ENCODE data around the gene CHST11. TPM values are rescaled to one million over a fixed set of nuclear protein-coding genes. Genes with fewer than 3 reads are reported as not detected.
A peak's percentile ranks its signal among the peaks of the same experiment; 100 is the strongest.

CHST11 gene
- polyA plus RNA-seq, 1 donor = 2.0 TPM

DNA sequence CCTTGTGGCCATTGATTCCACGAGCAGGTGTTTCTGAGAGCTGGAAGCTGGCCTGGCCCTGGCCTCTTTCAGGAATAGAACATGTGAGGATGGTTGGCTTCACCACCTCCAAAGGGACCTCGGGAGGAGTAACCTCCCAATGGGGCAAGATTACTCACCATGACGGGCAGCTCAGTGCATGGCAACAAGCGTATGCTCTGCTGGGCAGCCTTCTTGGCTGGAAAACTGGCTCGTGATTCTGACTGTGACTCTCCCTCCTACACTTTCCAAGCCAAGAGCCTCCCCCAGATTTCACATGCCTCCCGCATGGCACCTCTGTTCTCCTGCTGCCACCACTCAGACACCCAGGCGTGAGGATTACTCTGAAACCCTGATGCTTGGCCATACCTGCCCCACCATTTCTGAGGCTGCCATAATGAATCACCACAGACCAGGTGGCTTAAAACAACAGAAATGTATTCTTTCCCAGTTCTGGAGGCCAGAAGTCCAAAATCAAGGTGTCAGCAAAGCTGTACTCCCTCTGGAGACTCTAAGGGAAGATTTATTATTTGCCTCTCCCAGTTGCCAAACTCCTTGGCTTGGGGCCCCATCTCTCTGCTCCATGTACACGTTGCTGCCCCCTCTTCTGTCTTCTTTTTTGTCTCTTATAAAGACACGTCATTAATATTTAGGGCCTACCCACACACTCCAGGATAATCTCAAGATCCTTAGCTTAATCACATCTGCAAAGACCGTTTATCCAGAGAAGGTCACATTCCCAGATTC is 215.9 kb downstream of the CHST11 start:
- no peak for DNase-seq (ENCODE audit: low read depth)

DNA sequence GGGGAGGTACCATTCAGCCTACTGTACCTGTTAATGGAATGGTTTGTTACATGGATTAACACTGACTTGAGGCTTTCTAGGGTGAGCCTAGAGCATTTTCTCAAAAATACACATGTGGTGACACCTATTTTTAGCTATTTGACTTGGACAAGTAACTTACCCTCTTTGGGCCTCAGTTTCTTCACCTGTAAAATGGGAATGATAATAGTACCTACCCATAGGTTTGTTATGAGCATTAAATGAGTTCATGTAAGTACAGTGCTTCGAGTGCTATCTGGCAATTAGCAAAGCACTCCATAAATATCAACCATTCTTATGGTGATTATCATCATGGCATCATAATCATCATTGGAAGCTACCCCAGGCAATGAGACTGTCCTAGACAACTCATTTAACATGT is 216.5 kb downstream of the CHST11 start:
- no peak for DNase-seq (ENCODE audit: low read depth)

DNA sequence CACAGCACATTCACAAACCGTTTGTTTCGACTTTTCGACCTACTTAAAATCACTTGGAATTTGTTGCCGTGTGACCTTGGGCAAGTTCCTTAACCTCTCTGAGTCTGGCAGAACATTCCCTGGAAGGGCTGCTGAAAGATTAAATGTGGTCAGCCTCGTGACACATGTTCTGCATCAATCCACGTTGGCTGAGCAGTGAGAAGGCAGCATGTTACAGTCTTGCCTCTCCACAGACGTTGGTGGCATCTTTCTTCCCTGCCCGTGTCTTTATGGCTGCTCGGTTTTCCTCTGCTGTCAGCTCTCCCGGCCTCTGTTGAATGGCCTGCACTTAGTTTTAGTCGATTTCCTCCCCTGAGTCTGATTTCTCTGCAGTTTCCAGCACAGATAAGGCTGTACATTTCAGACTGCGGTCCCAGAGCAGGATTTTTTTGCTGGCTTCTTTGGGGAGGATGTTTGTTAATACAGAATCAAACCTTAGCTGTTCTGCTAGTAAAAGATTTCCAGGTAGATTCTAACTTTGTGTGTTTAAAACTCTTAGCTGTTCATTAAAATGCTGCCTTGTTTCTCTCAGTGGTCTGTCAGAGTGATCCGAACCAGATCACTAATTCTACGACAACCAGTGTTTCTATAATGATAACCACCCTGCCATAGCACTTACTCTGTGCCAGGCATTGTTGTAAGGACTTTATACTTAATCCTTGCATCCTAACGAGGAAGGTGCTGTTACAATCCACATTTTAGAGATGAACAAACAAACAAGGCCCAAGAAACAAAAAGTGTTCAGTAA is 217.1 kb downstream of the CHST11 start:
- no peak for DNase-seq (ENCODE audit: low read depth)

DNA sequence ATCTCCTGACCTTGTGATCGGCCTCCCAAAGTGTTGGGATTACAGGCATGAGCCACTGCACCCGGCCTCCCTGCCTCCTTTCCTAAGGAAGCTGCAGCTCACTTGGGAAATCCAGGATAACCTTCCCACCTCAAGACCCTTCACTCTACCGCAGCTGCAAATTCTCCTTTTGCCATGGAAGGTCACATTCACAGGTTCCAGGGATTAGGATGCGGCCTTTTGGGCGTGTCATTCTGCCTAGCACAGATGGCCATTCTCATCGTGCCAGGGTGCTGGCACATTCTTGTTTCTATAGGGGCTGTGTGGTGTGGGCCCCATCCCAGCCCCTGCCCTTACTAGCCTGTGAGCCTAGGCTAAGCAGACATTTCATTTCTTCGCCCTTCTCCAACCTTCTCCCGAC is 219.9 kb downstream of the CHST11 start:
- DNase-seq (ENCODE audit: low read depth) = no peak

DNA sequence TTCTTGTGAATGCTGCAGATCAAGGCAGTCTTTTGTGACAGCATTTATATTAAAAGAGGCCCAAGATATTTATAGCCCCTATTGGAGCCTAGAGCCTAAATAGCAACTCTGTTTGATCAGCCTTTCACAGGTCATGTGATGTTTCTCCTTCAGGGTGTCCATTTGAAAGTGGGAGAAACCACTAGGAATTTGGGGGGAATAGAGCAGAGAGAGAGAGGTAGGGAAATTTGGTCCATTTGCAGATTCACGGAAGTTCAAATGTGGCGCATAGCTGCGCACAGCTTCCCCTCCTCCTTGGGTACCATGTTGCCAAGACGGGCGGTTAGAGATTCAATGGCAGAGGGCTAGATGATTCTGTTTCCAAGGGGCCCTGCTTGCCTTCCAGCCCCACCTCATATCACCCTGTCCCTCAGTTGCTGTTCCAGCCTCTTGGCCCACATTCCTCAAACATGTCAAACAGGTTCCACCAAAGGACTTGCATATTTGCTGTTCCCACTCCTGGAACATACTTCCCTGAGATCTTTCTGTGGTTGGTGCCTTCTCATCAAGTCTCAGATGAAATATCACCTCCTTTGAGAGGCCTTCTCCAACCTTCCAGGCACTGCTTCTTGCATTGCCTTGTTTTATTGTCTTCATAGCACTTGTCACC is 220.8 kb downstream of the CHST11 start:
- DNase-seq (ENCODE audit: low read depth) = no peak

DNA sequence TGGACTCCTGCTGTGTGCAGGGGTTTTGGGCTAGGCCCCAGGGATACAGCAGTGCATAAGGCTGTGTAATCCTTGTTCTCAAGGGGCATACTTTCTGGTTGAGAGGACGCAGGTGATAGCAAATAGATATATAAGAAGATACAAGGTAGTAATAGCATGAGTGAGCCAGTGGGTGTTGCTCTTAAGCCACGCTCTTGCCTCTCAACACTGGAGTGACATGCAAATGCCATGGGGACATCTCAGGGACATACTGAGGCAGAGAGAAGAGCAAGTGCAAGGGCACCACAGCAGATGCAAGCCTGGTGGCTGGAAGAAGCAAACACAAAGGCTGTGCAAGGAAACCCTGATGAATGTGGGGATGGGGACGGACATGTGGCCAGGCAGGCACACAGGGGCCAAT is 223.3 kb downstream of the CHST11 start:
- no peak for DNase-seq (ENCODE audit: low read depth)

DNA sequence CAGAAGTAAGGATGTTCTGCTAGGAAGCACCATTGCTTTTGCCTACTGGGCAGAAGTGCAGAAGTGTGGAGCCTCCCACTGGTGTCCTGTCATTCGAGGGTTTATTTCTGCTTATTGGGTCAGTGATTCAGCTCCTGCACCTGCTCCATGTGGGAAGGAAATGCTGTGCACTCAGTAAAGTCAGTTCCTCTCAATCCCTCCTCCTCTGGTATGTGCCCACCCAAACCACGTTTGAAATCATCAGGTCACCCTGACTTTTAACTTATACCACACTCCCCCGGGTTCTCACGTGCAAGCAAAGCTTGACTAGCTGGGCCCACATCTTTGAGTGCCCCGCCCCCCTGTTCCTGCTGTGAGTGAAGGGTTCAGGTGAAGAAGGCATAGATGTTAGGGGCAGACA is 223.7 kb downstream of the CHST11 start:
- no peak for DNase-seq (ENCODE audit: low read depth)

DNA sequence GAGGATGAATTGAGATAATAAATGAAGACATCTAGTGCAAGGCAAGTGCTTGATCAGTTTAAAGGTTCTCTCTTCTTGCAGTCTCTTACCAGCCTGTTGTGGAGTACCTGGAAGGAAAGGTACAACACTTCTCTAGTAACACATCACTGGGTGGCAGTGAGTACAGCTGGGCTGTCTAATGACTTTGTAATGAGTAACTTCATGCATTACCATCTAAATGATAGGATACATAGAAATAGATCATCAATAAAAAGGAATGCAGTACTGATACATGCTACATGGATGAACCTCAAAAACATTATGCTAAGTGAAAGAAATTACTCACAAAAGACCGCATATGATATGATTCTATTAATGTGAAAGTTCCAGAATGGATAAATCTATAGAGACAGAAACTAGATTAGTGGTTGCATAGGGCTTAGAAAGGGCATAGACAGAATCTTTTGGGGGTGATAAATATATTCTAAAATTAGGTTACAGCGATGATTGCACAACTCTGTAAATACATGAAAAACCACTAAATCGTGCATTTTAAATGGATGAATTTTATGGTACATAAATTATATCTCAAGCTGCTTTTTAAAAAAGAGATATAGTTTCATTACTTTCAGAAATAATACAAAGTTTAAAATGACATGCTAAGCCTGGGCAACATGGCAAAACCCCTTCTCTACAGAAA is 224.4 kb downstream of the CHST11 start:
- no peak for DNase-seq (ENCODE audit: low read depth)

DNA sequence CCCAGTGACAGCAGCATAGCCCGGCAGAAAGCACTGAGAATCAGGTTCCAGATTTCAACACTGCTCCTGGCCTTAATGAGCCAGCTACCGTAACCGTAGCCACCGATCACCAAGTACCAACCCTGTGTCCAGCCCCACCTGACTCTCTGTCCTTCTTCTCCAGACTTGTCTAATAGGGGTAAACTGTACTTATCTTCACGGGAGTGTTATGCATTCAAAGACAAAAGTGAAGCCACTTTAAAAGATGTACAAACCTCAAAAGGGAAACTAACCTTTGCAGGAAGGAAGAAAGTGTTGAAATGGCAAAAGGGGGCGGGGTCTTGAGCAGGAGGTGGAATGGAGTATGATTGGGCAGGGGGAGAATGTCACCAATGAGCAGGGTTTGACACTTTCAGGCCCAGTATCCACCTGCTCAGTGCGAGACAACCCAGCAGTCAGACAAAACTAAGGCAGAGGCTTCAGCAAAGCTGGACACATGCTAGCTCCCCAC is 226.1 kb downstream of the CHST11 start:
- no peak for DNase-seq (ENCODE audit: low read depth)

DNA sequence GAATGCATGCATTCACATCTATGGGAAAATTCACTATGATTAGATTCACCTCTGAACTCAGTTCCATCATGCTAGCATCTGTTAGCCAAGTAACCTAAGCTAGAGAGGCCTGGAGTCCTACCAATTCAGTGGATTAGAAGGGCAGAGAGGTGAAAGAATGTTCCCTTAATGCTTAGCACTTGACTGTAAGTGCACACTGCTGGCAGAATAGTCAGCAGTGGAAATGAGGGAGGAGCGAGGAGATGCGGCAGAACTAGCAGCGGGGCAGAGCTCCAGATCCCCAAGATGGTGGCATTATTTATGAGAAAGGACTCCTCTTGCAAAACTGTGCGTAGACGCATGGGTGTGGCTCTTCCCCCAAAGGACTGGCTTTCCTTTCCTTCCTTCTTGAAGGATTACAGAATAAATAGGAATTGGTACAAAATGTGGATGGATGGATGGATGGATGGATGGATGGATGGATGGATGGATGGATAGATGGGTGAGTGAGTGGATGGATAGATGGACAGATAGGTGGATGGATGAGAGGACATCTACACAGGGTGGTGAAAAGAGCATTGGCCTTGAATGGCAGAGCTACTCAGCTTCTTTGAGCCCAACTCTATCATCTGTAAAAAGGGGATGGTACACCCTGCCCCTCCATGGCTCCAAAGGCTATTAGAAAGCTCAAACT is 227.2 kb downstream of the CHST11 start:
- DNase-seq (ENCODE audit: low read depth) = no peak

DNA sequence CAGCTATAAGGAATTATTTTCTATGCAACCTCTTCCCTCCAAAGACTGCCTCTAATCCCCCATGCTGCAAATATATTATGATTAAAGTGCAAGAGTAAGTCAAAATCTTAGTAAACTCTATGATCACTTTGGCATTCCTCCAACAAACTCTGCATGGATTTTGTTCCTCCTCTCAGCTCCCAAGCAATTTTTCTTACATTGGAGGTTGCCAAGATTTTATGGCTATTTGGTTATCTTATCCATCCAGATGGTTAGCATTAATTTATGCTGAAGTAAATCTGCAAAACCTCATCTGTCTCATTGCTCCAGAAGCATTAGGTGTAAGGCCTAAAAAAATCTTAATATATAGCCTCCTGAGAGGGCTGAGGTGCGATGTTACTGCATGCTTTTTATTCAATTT is 228.1 kb downstream of the CHST11 start:
- peak; percentile 70 for DNase-seq (ENCODE audit: low read depth)

DNA sequence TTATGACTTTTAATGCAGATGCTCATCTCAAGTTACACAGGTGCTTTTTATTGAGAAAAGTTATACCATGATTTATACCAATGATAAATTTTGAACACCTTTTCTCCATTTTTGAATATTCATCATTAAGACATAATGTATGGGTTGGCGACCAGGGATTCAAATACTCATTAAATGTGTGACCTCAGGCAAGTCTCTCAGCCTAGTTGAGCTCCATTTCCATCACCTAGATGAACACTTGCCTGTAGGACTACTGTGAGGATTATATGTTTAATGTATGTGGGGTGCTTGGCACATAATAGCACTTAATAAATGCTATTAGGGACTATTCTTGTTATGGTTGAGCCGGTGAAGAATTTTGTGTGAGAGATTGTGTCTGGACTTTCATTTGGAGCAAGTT is 228.6 kb downstream of the CHST11 start:
- no peak for DNase-seq (ENCODE audit: low read depth)

DNA sequence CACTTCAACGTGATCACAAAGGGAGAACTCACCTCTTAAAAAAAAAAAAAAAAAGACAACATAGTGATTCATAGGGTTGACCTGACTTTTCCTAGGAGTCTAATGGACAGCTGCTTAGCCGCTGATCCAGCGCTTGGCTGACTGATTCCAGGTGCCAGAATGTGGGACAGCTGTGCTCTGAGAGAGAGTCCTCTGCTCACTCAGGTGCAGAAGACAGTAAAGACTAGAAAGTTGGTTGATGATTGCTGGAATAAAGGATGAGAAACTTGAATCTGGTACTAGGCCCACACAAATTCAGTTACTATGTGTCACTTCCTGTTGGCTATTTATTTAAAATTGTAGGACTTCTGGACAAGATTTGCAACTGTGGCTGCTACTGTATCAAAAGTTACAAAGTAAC is 229.4 kb downstream of the CHST11 start:
- DNase-seq (ENCODE audit: low read depth) = no peak

DNA sequence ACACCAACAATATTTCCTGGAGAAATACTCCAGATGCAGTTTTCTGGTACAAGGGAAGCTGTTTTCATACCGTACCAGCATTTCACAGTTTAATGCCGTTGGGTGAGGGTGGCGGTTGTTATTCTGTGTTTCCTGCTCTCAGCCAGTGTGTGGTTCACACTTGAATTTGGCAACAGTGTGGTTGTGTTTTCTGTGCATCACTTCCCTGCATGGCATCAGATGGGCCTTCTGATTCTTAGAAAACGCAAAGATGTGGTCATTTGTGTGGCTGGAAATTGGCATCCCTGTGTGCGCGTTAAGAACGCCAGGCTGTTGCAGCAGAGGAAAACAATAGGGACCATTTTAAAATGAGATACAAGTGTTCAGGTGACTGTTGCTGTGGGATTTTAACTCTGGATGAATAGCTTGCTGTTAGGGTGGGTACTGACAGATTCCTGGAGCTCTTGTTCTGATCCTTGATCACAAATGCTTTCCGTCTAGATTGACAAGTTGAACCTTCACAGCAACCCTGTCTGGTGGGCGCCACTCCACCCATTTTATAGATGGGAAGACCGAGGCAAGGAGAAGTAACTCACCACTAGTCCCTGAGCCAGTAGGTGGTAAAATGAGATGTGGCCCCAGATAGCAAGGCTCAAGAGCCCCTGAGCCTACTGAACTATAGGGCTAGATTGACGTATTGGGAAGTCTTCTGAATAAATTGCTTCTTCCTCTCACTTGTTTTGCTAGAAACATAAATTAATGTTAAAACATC is 231.2 kb downstream of the CHST11 start:
- DNase-seq (ENCODE audit: low read depth) = no peak

DNA sequence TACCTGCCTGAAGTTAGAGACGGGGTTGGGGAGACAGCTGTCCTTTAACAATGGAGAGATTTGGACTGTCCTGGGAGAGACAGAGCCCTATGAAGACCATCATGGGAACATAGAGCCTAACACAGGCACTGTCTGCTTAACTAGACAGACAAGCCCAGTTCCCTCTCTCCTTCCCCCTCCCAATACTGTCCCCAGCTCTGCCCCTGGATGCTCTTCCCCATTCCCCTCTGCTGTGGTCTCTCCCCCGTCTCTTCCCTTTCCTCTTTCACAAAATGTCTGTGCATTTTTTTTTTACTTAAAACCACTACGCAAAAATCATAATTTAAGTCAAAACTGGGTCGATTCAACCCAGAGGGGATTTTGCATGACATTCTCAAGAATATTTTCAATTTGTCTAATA is 232.9 kb downstream of the CHST11 start:
- no peak for DNase-seq (ENCODE audit: low read depth)

DNA sequence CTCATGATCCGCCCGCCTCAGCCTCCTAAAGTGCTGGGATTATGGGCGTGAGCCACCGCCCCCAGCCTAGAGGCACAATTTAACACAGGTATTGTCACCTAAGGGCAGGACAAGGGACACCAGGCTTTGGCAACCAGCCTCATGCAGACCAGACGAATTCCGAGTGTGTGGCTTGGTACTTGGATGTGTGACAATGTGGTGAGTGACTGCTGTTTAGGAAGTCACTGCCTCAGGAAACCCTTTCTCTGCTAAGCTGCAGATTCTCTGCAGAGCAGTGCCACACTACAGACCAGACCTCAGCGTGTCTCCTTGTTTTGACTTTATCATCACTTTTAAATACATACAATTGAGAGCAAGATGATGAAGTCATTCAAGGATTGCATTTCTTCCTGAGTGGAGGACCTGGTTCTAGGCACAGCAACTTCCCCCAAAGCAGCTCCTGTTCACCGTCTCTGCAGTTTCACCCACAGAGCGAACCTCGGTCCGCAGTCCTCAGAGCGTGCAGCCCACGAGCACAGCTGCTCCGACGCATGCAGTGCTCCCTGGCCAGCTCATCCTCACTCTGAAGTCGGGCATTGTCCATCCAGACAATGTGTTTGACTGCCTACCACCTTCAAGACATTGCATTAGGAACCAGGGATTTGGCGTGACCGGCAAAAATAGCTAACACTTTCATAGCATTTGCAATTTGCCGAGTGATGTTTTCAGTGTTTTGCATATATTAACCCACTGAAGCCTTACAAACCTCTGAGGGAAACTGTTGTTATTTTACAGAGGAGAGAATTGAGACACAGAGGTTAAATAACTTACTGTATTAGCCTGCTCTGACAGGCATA is 235.2 kb downstream of the CHST11 start:
- DNase-seq (ENCODE audit: low read depth) = no peak

DNA sequence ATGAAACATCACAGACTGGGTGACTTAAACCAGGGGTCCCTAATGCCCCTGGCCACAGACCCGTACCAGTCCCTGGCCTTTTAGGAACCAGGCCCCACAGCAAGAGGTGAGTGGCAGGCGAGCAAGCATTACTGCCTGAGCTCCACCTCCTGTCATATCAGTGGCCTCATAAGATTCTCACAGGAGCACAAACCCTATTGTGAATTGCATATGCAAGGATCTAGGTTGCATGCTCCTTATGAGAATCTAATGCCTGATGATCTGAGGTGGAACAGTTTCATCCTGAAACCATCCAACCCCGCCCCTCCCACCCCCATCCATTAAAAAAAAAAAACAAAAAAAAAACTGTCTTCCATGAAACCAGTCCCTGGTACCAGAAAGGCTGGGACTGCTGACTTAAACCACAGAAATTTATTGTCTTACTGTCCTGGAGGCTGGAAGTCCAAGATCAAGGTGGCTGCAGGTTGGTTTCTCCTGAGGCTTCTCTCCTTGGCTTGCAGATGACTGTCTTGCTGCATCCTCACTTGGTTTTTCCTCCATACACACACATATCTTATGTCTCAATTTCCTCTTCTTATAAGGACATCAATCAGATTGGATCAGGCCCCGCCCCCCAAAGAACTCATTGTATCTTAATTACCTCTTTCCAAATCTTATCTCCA is 235.9 kb downstream of the CHST11 start:
- DNase-seq (ENCODE audit: low read depth) = no peak

DNA sequence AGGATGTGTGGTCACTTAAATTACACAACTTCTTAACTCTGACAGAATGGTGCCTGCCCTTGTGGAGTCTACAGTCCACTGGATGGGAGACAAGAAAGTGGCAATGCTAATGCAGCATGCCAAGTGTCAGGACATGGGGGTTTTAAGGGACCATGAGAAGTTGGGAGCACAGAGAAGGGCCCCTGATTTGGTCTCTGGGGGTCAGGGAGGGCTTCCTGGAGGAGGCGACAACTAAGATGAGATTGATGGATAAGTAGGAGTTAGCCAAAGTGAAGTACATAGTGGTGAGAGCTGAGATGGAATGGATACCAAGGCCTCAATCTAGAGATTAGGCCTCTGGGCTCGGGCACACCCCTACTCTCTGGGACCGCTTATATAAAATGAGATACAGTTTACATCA is 236.7 kb downstream of the CHST11 start:
- no peak for DNase-seq (ENCODE audit: low read depth)

DNA sequence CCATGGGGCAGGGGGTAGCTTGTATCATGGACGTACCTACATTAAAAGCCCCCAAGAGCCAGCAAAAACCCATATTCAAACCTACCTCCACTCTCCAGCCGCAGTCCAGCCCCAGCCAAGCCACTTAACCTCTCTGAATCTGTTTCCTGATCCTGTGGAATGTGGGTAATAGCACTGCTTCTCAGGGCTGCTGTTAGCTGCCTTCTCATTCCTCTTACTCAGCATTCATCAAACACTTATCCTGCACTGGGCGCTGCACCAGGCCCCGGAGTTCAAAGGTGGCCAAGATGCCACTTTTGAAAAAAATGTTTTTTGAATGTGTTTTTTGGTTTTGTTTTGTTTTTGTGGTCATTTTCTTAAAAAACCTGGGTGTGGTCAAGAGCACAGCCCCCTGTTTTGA is 237.4 kb downstream of the CHST11 start:
- no peak for DNase-seq (ENCODE audit: low read depth)

All from forelimb muscle (tissue), 1 donor.